Body of pancreas (tissue), 4 donors: ENCODE measurements around the gene TST.

ENCODE experiments used
- CTCF ChIP-seq, 7 experiments: fragments of 450-650 bp in 4 of 7; fragments of 200-600 bp in 3 of 7; sonication (generic) in 3 of 7; IDR thresholded peaks; one replicate each; pipeline ENCODE4 v1.5.1; 2016 to 2019; ENCODE audit warnings: antibody characterized with exemption in 7 of 7
- POLR2A ChIP-seq, 3 donors: fragments of 450-650 bp; IDR thresholded peaks; one replicate each; pipeline ENCODE4 v1.6.1; 2016; ENCODE audit warnings: antibody characterized with exemption in 3 of 3, mild to moderate bottlenecking in 2 of 3

GRCh38 chr22:37061611-37062375 lies 42.5 kb upstream of the TST start:
- TF ChIP-seq CTCF (IDR thresholded peaks at IDR 0.05) (no peak), POLR2A (IDR thresholded peaks at IDR 0.05) (no peak)
